Endothelial cell (in vitro differentiated cells): ENCODE measurements around the gene CTNNBL1. TPM values are rescaled to one million over a fixed set of nuclear protein-coding genes. Genes with fewer than 3 reads are reported as not detected.

Source experiments
- DNase-seq: peaks from one replicate; pipeline ENCODE4 v3.0.0; 2021; ENCODE audit warnings: low spot score
- H3K27ac Mint-ChIP-seq: one replicate; pipeline ENCODE4 v1.8.0; 2021; ENCODE audit warnings: mixed read lengths, inconsistent platforms; ENCODE audit not compliant: unreplicated experiment
- H3K27me3 Mint-ChIP-seq: one replicate; pipeline ENCODE4 v1.8.0; 2021; ENCODE audit warnings: mild to moderate bottlenecking, moderate library complexity, mixed read lengths, inconsistent platforms; ENCODE audit not compliant: unreplicated experiment
- H3K36me3 Mint-ChIP-seq: one replicate; pipeline ENCODE4 v1.8.0; 2021; ENCODE audit warnings: mild to moderate bottlenecking, low read depth, mixed read lengths, inconsistent platforms; ENCODE audit not compliant: unreplicated experiment
- H3K4me1 Mint-ChIP-seq: one replicate; pipeline ENCODE4 v1.8.0; 2021; ENCODE audit warnings: mild to moderate bottlenecking, mixed read lengths, inconsistent platforms; ENCODE audit not compliant: unreplicated experiment
- H3K4me3 Mint-ChIP-seq: one replicate; pipeline ENCODE4 v1.8.0; 2021; ENCODE audit warnings: mild to moderate bottlenecking, mixed read lengths, inconsistent platforms; ENCODE audit not compliant: unreplicated experiment
- H3K9me3 Mint-ChIP-seq: one replicate; pipeline ENCODE4 v1.8.0; 2021; ENCODE audit warnings: mixed read lengths, inconsistent platforms; ENCODE audit not compliant: unreplicated experiment
- CTCF ChIP-seq: fragments of 200-600 bp; sonication (generic); IDR thresholded peaks from one replicate; pipeline ENCODE4 v1.5.0; 2021; ENCODE audit warnings: antibody characterized with exemption; ENCODE audit not compliant: unreplicated experiment
- total RNA-seq: library from RNA; stranded (reverse); fragmentation: NEBNext Ultra II Directional; extraction: Animal tissue kit (Norgen Biotek cat#: 25700); gene quantifications from one replicate; pipeline ENCODE4 v1.2.1, GENCODE V29; 2021; ENCODE audit not compliant: unreplicated experiment

The CTNNBL1 gene
- total RNA-seq, 1 donor from 2014 or later, result 84.8 TPM

GRCh38 chr20:37911838-37912281 lies 218.0 kb downstream of the CTNNBL1 start:
- Mint-ChIP-seq H3K27me3 (peaks cover 16% of the 10 kb centered on the region), H3K27ac (no peak overlapping the region), H3K4me1 (peaks cover 27% of the 10 kb centered on the region), H3K36me3 (no peaks in the 10 kb centered on the region), H3K9me3 (no peaks in the 10 kb centered on the region), H3K4me3 (no peak overlapping the region)
- no peak for DNase-seq
- TF ChIP-seq CTCF, result no peak

GRCh38 chr20:37912874-37913273 lies 219.0 kb downstream of the CTNNBL1 start:
- Mint-ChIP-seq H3K4me3 (no peak overlapping the region), H3K27me3 (peaks cover 17% of the 10 kb centered on the region), H3K36me3 (no peaks in the 10 kb centered on the region), H3K9me3 (no peaks in the 10 kb centered on the region), H3K27ac (no peak overlapping the region), H3K4me1 (peaks cover 33% of the 10 kb centered on the region)
- no peak for TF ChIP-seq CTCF
- DNase-seq, result no peak

GRCh38 chr20:37913567-37914366 lies 219.9 kb downstream of the CTNNBL1 start:
- H3K27ac Mint-ChIP-seq, result peak overlapping the region; percentile 81
- TF ChIP-seq CTCF, result no peak
- H3K9me3 Mint-ChIP-seq, result no peaks in the 10 kb centered on the region
- peak overlapping the region; percentile 85 for H3K4me3 Mint-ChIP-seq
- no peaks in the 10 kb centered on the region for H3K36me3 Mint-ChIP-seq
- H3K4me1 Mint-ChIP-seq, result peaks cover 35% of the 10 kb centered on the region
- no peak for DNase-seq
- H3K27me3 Mint-ChIP-seq, result peaks cover 17% of the 10 kb centered on the region

- Mint-ChIP-seq H3K36me3 (no peaks in the 10 kb centered on the region), H3K4me1 (peaks cover 35% of the 10 kb centered on the region), H3K4me3 (peak overlapping the region; percentile 85), H3K27me3 (peaks cover 17% of the 10 kb centered on the region), H3K27ac (peak overlapping the region; percentile 81), H3K9me3 (no peaks in the 10 kb centered on the region)
- TF ChIP-seq CTCF, result no peak
- DNase-seq, result no peak
Observed at GRCh38 chr20:37914367-37914671, 220.5 kb downstream of the CTNNBL1 start.

GRCh38 chr20:37914672-37915433 lies 221.0 kb downstream of the CTNNBL1 start:
- Mint-ChIP-seq H3K4me3 (peak overlapping the region; percentile 85), H3K9me3 (no peaks in the 10 kb centered on the region), H3K27ac (peak overlapping the region; percentile 75), H3K4me1 (peaks cover 35% of the 10 kb centered on the region), H3K36me3 (no peaks in the 10 kb centered on the region), H3K27me3 (peaks cover 17% of the 10 kb centered on the region)
- peak; percentile 52 for DNase-seq
- no peak for TF ChIP-seq CTCF
